ENCODE data around the gene FOXI3.

Gene FOXI3

DNA sequence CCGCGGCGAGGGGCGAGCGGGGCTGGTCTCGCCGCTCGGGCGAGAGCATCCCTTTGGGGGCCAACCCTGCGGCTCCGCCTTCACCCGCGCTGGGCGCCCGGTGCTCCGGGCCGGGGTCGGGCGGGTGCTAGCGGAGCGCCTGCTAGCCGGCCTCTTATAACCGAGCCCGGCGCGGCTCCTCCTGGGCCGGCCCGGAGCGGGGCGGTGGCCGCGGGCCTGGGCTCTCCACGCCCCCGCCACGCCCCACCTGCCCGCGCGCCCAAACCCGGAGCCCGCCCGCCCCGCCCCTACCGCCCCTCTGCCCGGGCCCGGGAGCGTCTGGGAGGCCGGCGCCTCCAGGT lies at the start of gene FOXI3:
Gene FOXI3, minus strand, starts transcription at position 129 of the 341 bp plus-strand sequence. CDS start 158 bp downstream, outside the sequence.
- no peak for DNase-seq

DNA sequence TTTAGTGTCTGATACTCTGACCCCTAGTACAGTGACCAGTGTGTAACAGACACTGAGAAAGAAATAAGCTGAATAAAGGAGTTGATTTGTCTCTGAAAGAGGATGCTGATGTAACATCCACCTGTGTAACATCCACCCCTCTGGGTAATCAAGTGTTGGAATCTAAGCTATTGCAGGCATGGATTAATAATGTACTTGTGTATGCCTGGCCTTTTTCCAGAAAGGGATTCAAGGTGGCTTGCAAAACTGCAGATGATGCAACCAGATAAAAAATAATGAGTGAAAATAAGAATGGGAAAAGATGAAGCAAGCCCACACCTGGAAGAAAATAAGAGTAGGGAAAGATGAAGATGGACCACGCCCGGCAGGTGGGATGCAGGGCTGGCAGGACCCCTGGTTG lies 48.2 kb upstream of the FOXI3 start:
- DNase-seq = no peak

DNA sequence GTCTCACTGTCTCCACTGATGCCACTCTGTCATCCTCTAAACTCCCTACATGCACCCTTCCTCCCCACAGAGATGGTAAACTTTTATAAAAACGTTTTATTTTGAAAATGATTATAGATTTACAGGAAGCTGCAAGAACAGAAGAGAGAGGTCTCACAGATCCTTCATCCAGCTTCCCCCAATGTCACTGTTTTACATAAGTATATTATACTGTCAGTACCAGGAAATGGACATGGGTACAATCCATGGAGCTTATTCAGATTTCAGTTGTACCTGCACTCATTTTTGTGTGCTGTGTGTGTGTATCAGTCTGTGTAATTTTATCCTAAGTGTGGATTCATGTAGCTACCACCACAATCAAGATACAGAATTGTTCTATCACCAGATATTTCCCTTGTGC lies 46.7 kb upstream of the FOXI3 start:
- no peak for DNase-seq

DNA sequence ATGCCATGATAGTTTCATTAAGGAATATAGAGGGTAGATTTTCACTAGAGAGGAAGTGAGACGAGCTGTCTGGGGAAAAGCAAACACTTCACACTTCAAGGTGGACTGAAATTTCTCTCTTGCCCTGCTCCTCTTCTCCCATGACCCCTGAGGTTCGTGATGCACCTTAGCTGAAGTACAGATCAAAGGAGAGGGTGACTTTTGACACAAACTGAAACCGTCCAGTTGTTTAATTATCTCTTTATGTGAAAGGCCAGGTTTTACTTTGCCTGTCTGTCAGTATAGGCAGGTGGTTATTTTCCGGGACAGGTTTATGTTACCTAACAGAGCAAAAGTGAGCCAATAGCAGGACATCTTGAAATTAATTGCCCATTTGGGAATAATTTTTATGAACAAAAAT lies 41.0 kb upstream of the FOXI3 start:
- no peak for DNase-seq

DNA sequence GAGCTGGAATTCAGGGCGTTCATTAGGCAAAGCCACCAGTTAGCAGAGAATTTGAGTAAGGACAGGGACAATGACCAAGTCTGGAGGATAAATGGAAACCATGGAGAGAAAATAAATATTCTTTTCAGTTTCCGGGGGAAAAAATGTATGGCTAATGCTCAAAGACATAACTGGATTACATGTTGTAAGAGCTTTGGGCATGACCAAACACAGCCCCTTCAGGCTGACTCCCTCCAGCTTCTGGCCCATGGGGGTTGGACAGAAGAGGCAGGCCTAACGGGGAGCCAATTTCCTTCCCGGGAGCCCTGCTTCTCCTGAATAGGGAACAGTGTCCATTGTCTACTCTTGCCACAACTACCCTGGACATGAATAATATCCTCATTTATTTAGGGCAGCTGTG lies 39.5 kb upstream of the FOXI3 start:
- no peak for DNase-seq

DNA sequence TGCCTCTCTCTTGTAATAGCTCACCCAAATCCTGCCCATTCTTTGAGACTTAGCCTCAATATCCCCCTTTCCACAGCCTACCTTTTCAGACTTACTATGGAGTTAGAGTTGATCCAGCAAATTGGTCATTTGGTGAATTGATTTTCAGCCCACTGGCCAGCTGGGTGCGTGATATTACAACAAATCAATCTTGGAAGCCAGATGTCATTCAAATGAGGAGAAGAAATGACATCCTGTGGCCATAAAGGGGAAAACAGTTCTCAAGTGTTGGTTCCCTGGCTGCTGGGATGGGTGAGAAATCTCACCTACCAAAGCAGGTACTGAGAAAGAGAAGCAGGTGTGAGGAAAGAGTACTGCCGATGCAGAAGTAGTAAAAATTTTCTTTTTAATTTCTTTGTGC lies 36.7 kb upstream of the FOXI3 start:
- no peak for DNase-seq

DNA sequence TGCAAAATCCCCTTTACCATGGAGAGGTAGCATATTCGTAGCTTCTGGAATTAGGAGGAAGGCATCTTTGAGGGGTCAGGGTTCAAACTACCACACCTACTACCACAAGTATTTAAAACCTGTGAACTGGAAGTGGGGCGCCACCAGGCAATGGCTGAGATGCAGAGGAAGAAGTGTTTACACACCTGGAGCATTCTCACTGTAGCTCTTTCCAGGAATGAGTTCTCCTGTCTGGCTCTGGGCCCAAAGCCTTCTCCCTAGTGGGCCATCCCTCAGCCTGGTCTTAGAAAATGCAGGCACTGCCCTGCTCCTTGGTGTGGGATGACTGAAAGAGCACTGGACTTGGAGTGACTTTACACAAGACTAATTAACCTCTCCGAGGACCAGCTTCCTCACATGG lies 30.7 kb upstream of the FOXI3 start:
- DNase-seq = no peak

DNA sequence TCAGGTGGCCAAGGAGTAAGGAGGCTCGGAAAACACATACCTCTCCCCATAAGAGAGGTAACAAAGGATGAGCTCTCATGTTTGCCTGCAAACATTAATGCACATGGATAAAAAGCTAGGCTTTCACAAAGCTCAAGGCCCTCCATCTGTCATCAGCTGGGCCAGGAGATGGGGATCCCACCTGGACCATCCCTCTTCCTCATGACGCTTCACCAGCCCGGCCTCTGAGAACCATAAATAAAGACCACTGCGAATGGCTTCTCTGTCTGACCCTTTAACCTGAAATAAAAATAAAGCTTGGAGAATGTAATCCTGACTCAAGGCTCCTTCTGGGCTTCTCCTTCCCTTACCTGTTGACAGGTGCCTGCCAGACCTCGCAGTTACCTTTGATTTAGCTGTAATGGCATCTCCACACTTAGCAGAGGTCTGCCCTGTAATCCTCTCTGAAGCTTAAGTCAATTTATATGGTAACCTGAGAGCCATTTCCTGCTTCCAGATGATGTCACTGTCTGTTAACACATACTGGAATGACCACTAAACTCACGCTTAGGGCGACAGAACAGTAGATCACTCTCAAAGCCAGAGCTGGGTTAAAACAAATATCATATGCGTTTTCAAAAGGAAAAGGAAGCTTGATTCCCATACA lies 29.3 kb upstream of the FOXI3 start:
- no peak for DNase-seq

DNA sequence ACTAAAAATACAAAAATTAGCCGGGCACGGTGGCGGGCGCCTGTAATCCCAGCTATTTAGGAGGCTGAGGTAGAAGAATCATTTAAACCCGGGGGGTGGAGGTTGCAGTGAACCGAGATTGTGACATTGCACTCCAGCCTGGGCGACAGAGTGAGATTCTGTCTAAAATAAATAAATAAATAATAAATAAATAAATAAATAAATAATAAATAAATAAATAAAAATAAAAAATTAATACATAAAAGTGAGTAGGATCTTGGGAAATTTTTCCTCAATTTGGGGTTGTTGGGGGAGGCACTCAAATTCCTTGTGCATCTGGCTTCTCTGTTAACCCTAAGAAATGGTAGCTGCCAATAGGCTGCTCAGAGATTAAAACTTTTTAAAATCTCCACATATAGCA lies 20.3 kb upstream of the FOXI3 start:
- no peak for DNase-seq

DNA sequence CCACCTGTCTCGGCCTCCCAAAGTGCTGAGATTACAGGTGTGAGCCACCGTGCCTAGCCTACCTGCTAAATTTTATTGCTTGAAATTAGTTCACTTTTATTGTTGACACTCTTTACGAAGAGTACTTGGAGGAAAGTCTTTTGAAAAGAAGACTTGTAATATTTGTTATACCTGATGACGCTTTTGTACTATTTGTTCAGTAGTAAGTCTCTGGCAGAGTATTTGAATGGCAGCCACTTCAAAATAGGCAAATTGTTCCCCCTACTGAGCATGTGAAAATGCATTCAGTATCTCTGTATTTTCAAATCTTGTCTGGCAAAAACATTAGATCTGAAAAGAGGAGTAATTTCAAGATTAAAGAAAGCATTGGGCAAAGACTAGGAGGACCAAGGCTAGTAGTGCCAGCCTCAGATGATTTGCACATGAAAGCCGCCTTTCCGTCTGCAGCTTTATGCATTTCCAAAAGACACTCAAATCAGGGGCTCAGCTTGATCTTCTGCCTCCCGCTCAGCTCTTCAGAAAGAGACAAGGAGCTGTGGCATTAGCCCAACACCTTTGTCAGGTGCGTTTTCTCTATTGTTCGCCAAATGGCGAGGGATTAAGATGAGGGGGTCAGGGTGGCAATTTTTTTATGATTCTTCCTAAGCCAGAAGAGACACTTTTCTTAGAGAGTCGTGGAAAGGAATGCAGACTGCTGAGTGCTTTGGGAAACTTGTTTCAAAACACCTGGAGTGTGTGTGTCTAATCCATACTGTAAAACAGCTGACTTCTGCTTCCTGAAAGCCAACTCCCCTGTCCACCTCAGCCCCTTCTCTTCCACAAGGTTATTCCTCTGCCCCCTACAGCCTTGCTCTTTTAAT lies 18.8 kb upstream of the FOXI3 start:
- DNase-seq = no peak

DNA sequence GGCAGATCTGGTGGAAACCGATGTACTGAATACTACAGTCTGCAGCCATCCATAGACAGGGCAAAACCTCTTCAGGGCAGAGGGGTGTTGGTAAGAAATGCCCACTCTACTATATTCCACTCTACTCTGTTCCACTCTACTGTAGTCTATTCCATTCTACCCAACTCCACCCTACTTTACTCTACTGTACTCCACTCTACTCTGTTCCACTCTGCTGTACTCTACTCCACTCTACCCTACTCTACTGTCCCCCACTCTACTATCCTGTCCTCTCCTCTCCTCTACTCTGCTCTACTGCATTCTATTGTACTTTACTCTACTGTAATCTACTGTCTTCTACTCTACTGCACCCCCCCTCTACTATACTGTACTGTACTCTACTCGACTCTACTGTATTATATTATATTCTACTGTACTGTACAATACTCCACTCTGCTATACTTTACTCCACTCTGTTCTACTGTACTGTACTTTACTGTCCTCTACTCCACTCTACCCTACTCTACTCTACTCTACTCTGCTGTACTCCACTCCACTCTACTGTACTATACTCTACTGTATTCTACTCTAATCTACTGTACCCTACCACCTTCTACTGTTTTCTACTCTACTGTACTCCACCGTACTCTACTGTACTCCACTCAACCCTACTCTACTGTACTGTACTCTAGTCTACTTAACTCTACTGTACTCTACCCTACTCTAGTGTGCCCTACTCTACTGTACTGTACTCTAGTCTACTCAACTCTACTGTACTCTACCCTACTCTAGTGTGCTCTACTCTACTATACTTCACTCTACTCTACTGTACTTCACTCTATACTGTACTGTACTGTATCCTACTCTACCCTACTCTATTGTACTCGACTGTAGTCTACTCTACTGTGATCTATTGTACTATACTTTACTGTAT lies 17.0 kb upstream of the FOXI3 start:
- DNase-seq = no peak

DNA sequence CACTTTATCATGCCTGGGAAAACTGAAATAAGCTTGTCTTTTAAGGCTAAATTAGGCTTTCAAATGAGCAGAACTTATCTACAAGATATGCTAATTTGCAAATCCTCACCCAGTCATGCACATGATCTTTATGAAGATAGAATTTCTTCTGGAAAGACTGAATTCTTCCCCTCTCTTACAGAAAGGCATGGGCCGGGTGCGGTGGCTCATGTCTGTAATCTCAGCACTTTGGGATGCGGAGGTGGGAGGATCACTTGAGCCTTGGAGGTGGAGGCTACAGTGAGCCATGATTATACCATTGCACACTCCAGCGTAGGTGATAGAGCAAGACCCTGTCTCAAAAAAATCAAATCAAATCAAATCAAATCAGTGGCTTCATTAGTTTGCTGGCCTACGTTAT lies 11.7 kb upstream of the FOXI3 start:
- DNase-seq = no peak

DNA sequence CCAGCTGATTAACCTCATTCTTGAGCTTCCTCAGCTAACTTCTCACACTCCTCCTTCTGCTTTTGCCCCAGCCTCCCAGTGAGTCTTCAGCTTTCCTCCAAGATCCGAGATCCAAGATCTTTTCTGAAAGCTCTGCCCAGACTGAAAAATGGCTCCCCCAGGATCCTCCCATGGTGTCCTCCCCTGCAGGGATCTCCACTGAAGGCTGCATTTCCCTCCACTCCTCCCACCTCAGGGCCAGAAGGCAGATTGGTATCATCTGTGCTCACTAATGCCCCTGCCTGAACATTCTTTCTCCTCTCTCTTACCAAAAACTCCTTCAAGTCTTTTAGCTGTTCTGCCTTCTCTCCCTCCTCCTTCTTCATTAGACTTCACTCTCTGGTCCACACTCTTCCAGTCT lies 6.1 kb upstream of the FOXI3 start:
- no peak for DNase-seq

DNA sequence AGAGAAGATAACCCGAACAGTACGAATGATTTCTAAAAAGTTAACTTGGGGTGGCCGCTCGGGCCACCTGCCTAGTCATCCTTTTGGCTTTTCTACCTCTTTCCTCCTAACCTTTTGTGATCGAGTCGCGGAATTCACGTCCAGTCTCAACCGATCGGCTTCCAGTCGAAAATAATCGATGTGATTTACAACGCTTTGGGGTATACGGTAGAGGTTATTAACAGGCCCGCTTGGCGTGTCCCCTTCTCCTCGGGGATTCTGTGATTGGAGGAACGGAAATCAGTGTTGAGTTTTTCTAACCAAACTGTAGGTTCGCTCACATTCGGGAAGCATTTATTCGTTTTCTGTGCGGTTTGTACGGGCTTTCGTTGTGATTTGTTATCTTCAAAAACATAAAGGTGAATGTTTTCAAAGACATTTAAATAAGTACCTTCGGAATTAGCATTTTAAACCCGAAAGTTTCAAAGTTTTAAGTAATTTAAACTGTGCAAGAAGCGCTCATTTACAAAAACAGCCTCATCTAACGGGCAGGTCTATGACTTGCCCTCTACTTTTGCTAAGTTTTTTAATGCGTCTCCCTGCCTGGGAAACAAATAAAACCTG lies 588 bp upstream of the FOXI3 start:
- no peak for DNase-seq

DNA sequence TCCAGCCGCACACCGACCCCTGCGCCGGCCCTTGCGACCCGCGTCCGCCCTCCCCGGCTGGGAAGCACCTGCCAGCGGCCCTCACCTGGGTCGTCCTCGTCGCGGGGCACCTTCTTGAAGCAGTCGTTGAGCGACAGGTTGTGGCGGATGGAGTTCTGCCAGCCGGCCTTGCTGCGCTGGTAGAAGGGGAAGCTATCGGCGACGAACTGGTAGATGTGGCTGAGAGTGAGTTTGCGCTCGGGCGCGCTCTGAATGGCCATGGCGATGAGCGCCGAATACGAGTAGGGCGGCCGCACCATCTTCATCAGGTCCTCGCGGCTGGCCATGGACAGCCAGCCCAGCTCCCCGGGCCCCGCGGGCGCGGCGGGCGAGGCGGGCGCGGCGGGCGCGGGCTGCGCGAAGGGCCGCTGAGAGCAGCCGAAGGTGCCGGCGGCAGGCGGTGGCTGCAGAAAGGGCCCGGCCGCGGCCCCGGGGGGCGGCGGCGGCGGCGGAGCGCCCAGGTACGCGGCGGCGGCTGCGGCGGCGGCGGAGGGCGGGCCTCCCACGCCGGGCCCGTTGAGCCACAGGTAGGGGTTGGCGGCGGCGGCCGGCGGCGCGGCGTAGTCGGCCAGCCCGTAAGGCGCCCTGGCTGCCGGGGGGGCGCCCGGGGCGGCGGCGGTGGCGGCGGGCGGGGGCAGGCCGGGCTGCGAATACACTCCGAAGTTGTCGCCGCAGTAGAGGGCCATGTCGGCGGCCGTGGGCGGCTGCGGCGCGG lies 505 bp downstream of the FOXI3 start:
- no peak for DNase-seq

DNA sequence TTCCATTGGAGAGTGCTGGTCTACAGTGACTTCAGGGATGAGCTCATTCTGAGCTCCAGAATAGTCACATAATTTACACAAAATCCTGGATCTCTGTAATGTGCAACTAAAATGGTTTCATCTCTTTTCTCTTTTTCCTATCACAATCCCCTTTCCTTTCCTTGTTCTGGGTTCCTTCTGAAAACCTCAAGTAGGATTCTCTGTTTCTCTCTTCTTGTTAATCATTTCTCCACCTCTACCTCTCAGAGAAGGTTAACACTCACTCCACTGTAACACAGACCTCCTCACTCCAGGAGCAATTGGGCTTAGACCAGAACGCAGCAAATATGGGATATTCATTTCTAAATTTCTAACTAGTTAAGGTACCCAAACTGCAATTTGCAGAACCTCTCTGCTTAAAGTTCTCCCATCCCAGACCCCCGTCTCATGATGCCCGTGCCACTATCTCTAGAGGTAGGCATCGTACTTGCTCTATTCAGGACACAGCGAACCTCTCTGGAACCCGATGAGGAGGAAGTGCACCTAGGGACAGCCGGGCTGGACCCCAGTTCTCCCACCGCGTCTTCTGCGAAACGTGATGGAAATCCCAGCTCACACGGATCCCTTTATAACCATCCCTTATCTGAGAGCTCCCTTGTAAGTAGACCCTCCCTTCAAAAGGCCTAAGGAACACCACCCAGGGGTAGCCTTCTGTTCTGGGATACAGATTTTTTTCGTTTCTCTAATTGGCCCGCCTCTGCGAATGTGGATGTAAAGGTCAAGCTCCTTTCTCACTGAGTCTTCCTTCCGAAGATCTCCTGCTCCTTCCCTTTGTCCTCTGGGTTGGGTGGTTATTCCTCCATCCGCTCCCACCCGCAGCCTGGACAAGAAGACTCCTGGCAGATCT lies 1.3 kb downstream of the FOXI3 start:
- DNase-seq = no peak

DNA sequence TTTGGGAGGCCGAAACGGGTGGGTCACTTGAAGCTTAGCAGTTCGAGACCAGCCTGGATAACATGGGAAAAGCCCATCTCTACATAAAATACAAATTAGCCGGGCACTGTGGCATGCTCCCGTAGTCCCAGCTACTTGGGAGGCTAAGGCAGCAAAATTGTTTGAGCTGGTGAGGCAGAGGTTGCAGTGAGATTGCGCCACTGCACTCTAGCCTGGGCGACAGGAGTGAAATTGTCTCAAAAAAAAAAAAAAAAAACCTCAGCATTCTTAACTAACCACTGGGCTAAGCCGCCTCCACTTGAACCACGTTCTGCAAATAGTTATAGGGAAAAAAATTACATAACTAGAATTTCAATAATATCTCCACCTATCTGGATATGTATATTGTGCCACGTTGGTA lies 2.3 kb downstream of the FOXI3 start:
- DNase-seq = no peak

DNA sequence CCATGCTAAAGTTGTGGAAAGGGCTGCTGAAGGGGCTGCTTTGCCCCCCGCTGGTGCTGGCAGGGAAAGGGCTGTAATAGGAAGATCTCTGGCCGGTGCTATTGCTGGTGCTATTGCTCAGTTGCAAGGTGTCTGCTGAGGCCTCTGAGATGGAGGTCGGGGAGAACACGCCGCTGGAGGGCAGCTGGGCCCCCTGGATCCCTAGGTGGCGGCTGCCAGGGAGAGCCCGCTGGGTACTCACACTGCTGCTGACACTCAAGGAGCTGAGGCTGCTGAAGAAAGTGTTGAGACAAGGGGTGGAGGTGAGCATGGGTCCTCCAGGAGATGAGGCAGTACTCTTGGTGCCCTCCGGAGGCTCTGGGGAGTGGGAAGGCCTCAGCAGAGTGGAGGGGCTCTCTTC lies 4.2 kb downstream of the FOXI3 start:
- no peak for DNase-seq

DNA sequence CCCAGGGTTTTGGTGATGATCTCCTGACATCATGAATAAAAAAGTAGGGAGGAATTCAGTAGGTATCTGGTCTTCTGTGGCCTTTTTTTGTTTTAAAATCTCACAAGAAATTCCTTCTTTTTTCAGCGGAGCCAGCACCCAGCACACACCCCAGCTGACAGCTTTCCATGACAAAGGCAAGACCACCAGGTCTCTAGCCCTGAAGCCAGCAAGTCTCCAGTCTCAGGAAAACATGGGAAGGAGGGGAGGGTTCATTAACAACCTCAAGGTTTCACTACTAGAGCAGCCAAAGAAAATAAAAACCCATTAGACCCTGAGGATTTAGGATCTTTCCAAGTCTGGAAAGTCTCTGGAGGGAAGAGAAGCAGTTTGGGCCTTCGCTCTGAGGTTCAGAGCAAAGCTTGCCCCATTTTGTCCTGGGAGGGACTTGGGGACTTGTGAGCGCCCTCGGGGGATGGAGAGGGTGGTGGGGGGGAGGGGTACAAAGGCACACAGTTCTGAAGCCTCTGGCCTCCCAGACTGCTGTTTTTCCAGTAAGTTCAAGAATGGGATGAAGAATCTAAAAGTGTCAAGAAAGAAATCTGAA lies 9.0 kb downstream of the FOXI3 start:
- DNase-seq = no peak

DNA sequence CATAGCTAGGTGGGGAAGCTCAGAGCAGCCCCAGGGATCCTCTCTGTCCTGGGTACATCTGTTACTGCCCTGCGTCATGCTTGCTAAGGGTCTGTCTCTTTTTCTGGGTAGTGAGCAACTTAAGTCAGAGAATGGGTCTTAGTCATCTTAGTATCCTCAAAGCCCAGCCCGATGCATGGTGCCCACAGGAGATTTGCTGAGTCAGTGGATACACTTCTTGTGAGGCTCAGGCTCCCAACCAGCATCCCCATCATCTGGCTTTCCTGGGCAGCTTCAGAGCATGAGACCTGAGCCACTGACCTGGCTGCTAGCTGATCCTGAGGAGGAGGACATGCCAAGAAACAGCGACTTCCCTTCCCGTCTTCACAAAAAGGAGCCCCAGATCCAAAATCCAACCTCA lies 10.0 kb downstream of the FOXI3 start:
- DNase-seq = no peak

DNA sequence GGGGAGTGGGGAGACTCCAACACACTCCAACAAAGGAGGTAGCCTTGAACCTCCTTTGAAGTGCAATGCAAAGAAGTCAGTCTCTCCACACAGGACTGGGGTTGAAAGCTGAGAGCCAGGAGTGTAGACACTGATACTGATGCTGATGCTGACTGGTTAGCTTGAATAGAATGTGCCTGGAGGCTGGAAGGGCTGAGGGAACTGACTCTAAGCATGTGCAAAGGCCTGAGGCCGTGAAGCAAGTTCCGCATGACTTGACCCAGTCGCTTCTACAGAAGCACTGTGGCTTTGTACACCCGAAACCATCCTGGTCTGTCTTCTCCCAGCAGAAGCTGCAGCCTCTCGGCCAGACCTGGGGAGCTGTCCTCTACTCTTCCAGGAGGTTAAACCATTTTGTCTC lies 10.4 kb downstream of the FOXI3 start:
- no peak for DNase-seq
